H1 (cell line): ENCODE results near the gene AP1M1.
A peak's percentile ranks its signal among the peaks of the same experiment; 100 is the strongest.

ENCODE experiments used
- CTCF ChIP-seq, 3 experiments: IDR thresholded peaks; 1 replicate in 2 of 3; 2 replicates in 1 of 3; pipeline versions ENCODE4 v1.5.1 to v1.6.1; 2011; ENCODE audit warnings: low read length in 3 of 3, mild to moderate bottlenecking in 3 of 3, inconsistent platforms in 2 of 3, low read depth in 1 of 3, moderate library complexity in 1 of 3; ENCODE audit not compliant: insufficient read depth in 1 of 3; ENCODE audit errors: control extremely low read depth in 1 of 3
- POLR2AphosphoS5 ChIP-seq: IDR thresholded peaks from 2 replicates; pipeline ENCODE4 v1.6.1; 2011; ENCODE audit warnings: low read depth, low read length
- SP4 ChIP-seq: IDR thresholded peaks from 2 replicates; pipeline ENCODE4 v1.6.1; 2012; ENCODE audit warnings: low read length, inconsistent platforms
- YY1 ChIP-seq: IDR thresholded peaks from 2 replicates; pipeline ENCODE4 v1.6.1; 2011; ENCODE audit warnings: low read depth, mild to moderate bottlenecking, low read length

- TF ChIP-seq CTCF (IDR thresholded peaks at IDR 0.05; ENCODE audit: control extremely low read depth in 1 of 3, insufficient read depth in 1 of 3, low read depth in 1 of 3, low read length in 3 of 3), result 0 out of 4 replicates have a peak, but pooled peaks of 1 of the 3 experiments have one; percentile 4
- no peak for TF ChIP-seq SP4
- TF ChIP-seq YY1, result no peak
- no peak for TF ChIP-seq POLR2AphosphoS5
These were observed 2.6 kb downstream of the AP1M1 start for GRCh38 chr19:16200038-16201010.
